ENCODE data around the gene RAB37.

- TF ChIP-seq CTCF (IDR thresholded peaks at IDR 0.05; ENCODE audit: low read depth, low read length) (no peak), POLR2A (IDR thresholded peaks at IDR 0.05; ENCODE audit: extremely low read depth, insufficient read length) (no peak), MYC (IDR thresholded peaks at IDR 0.05; ENCODE audit: low read depth, low read length) (no peak)
- TF ChIP-seq, protein P1, sequence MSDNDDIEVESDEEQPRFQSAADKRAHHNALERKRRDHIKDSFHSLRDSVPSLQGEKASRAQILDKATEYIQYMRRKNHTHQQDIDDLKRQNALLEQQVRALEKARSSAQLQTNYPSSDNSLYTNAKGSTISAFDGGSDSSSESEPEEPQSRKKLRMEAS (IDR thresholded peaks at IDR 0.05; ENCODE audit: low read depth, low read length), result no peak
Measured at GRCh38 chr17:74776990-74777389, 39.9 kb downstream of the RAB37 start.

Data from NB4 (cell line).